Fibroblast of villous mesenchyme (primary cell): ENCODE results near the gene OR8A1. TPM values are rescaled to one million over a fixed set of nuclear protein-coding genes. Genes with fewer than 3 reads are reported as not detected.

ENCODE experiments used
- small RNA-seq: library from RNA; depleted of rRNA; stranded (forward); fragments of <200 nt; gene quantifications from one replicate; pipeline ENCODE3, GENCODE V24; 2012
- total RNA-seq: library from RNA; depleted of rRNA; stranded (reverse); fragments of >200 nt; gene quantifications from 2 replicates; pipeline ENCODE4 v1.2.3, GENCODE V29; 2012

OR8A1 gene
- total RNA-seq, 1 donor, result not detected

Small RNAs within 50 kb of the gene (small RNA-seq; reads per million reads assigned to genes)
- not detected for gene OR8A3P

Other genes with a start within 250 kb of the OR8A1 start
- not detected in 2 replicates for gene OR8D2, start 249.8 kb upstream of the OR8A1 start, total RNA-seq
- not detected in 2 replicates for gene OR8B2, start 185.5 kb upstream of the OR8A1 start, total RNA-seq
- not detected in 2 replicates for gene OR8B3, start 171.0 kb upstream of the OR8A1 start, total RNA-seq
- gene OR8B4, start 145.1 kb upstream of the OR8A1 start, total RNA-seq, result not detected in 2 replicates
- gene OR8B8, start 124.3 kb upstream of the OR8A1 start, total RNA-seq, result not detected in 2 replicates
- not detected in 2 replicates for gene OR8B12, start 26.3 kb upstream of the OR8A1 start, total RNA-seq
- under 0.01 TPM in 1 of 2 replicates, not detected in the other for gene PANX3, start 41.4 kb downstream of the OR8A1 start, total RNA-seq
- gene TBRG1, start 52.9 kb downstream of the OR8A1 start, total RNA-seq, result 24.2 and 30.9 TPM in 2 replicates
- gene SIAE, start 103.7 kb downstream of the OR8A1 start, total RNA-seq, result 6.4 and 9.5 TPM in 2 replicates
- 12.1 and 13.5 TPM in 2 replicates for gene SPA17, start 103.9 kb downstream of the OR8A1 start, total RNA-seq
- gene NRGN, start 169.9 kb downstream of the OR8A1 start, total RNA-seq, result 0.43 and 1.6 TPM in 2 replicates
- gene VSIG2, start 182.3 kb downstream of the OR8A1 start, total RNA-seq, result under 0.01 TPM in 1 of 2 replicates, not detected in the other
- gene ESAM, start 192.3 kb downstream of the OR8A1 start, total RNA-seq, result 0.43 and 0.97 TPM in 2 replicates
- 11.2 and 13.5 TPM in 2 replicates for gene MSANTD2, start 230.4 kb downstream of the OR8A1 start, total RNA-seq